HuH-7.5 (cell line): ENCODE results near the gene ZNF511.
A peak's percentile ranks its signal among the peaks of the same experiment; 100 is the strongest.

Experiments used
- DNase-seq: peaks from one replicate; pipeline ENCODE4 v3.0.0; 2011; ENCODE audit warnings: low spot score

Gene ZNF511

GRCh38 chr10:133335246-133336117 is 26.8 kb downstream of the ZNF511 start:
- no peak for DNase-seq

- DNase-seq: no peak
These were observed 27.4 kb downstream of the ZNF511 start for GRCh38 chr10:133336118-133336576.

DNA sequence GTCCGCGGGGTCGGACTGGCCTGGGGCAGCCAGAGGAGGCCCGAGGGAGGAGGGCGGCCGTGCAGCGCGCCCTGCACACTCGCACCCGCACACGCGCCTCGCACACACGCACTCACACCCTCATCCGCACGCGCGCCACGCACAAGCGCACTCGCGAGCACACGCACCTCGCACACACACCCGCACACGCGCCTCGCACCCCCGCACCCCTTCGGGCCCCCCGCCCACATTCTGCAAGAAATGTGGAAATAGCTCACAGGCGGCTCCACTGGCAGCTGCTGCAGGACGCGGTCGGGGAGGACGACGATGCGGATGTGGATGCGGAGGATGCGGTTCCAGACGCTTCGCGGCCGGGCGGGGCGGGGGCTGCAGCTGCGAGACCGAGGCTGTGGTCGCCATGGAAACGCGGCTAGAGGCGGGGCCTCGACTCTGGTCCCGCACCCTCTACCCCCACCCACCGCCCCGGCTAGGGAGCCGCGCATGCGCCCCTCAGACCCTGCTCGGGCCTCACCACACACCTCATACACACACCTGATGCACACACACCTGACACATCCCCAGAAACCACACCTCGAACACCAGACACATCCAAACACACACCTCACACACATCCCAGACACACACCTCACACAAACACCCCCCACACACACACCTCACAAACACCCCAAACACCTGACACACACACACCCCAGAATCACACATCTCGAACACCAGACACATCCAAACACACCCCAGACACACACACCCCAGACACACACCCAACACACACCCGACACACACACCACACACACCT is 28.1 kb downstream of the ZNF511 start, which contains the start of gene CALY:
Gene CALY, minus strand, starts transcription at position 320 of the 793 bp plus-strand sequence. CDS start 7,907 bp downstream, outside the sequence.
- no peak for DNase-seq

- DNase-seq: no peak
These were observed 28.6 kb downstream of the ZNF511 start for GRCh38 chr10:133337370-133337725.

- DNase-seq: no peak
These were observed 29.7 kb downstream of the ZNF511 start for GRCh38 chr10:133338080-133339071.

- no peak for DNase-seq
These were observed 31.1 kb downstream of the ZNF511 start for GRCh38 chr10:133339708-133340380.

GRCh38 chr10:133341983-133342382 is 33.3 kb downstream of the ZNF511 start:
- DNase-seq: no peak

DNA sequence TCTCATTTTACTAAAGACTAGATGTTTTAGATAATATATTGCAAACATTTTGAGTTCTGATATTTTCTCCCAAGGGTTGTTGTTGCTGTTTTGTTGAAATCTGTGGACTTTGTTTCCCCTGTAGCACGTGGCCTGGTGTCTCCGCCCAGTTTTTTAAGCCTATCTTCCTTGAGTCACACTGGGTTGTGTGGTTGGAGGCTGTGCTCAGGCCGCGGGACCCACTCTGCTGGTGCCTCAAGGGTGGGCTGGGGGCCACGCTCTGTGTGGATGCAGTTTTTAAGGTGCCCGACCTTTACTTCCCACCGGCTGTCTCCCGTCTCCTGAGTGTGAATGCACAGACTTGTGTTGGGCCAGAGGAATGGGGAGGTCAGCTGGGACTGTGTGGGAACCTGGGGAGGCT is 34.2 kb downstream of the ZNF511 start:
- DNase-seq: no peak

- no peak for DNase-seq
These were observed 34.8 kb downstream of the ZNF511 start for GRCh38 chr10:133343558-133343957.

DNA sequence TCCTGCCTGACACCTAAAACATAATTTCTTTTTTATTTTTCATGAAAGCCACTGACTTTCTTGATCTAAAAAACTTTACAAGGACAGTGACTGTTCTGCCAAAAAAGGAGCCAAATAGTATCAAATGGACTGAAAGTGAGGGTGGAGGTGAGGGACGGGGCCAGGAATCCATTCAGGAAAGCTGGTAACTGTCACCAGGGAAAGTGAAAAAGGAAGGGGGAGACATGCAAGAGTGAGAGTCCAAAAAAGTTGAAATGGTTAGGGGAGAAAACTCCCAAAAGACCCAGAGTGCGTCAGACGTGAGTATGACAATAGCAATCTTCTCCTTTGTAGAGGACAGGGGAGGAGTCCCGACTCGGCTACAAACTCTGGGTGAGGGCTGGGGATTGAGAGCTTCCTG is 35.5 kb downstream of the ZNF511 start:
- DNase-seq: no peak

- no peak for DNase-seq
These were observed 37.7 kb downstream of the ZNF511 start for GRCh38 chr10:133346413-133346812.

GRCh38 chr10:133347710-133348517 is 39.2 kb downstream of the ZNF511 start:
- peak; percentile 72 for DNase-seq

GRCh38 chr10:133349160-133349568 is 40.5 kb downstream of the ZNF511 start:
- DNase-seq: no peak

- DNase-seq: no peak
These were observed 40.9 kb downstream of the ZNF511 start for GRCh38 chr10:133349577-133350011.

GRCh38 chr10:133350283-133350949 is 41.7 kb downstream of the ZNF511 start:
- DNase-seq: no peak

DNA sequence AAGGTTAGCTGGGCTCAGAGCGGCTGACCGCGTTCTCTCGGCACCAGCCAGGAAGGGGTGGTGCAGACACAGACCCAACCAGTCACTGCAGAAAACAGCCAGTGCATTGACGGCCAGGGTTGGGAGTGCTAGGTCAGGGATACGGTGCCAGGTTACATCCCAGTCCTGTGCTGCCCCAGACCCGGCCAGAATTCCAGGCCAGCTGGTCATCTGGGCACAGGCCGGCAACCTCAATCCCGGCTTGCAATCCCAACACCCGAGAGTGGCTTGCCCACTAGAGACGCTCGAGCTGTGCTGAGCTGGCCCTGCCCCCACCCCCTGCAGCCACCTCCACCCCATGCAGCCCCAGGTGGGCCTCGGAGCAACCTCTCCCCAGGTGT is 42.2 kb downstream of the ZNF511 start:
- no peak for DNase-seq

- DNase-seq: no peak
These were observed 42.9 kb downstream of the ZNF511 start for GRCh38 chr10:133351408-133352318.

- no peak for DNase-seq
These were observed 44.7 kb downstream of the ZNF511 start for GRCh38 chr10:133353202-133353959.
